Left ventricle myocardium superior (tissue), 1 donor: Measurements from ENCODE around the gene TIMP3. TPM values are rescaled to one million over a fixed set of nuclear protein-coding genes. Genes with fewer than 3 reads are reported as not detected.
A peak's percentile ranks its signal among the peaks of the same experiment; 100 is the strongest.
"Not testable (repeated sequence)": the region's sequence is repeated elsewhere in the genome, so short reads cannot be mapped to it uniquely, and the experiment has no call there.

ENCODE experiments used
- ATAC-seq: fragments of 200-7000 bp; cut with Tn5 transposase; one replicate; pipeline ENCODE4 v1.9.1; 2020; ENCODE audit warnings: mild to moderate bottlenecking, moderate library complexity
- DNase-seq: peaks from one replicate; pipeline ENCODE4 v3.0.0-alpha.2; 2020
- intact Hi-C: fragments of 100-400 bp; cut with micrococcal nuclease; formaldehyde crosslinking; loops from one replicate; pipeline ENCODE4 v1.11.0; 2022
- total RNA-seq: library from RNA; stranded (reverse); fragmentation: NEBNext Ultra II Directional; extraction: Animal tissue kit (Norgen Biotek cat#: 25700); gene quantifications from one replicate; pipeline ENCODE4 v1.2.1, GENCODE V29; 2021
- donor health status: DM: no; HTN: yes; CAD: no; lungs with severe emphysema.

Gene TIMP3
- total RNA-seq, 1 donor from 2014 or later: 256 TPM

DNA sequence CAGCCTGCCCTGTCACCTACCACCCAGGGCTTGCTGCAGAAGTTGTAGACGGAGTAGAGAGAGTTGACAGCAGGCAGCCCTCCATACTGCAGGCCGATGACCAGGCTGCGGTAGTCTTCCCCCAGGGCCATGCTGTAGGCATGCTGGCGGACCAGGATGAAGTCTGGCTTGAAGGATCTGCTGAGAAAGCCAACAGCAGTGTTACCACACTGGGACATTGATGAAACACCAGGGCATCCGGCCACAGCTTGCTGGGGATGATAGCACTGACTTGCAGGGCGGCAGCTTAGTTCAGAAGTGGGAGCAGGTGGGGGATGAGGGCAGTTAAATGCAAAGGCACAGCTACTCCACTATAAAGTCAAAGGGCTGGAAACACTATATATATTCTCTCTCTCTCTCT lies 67.4 kb downstream of the TIMP3 start:
- ATAC-seq (no peak), DNase-seq (no peak)
- intact Hi-C loops: no loop called here

DNA sequence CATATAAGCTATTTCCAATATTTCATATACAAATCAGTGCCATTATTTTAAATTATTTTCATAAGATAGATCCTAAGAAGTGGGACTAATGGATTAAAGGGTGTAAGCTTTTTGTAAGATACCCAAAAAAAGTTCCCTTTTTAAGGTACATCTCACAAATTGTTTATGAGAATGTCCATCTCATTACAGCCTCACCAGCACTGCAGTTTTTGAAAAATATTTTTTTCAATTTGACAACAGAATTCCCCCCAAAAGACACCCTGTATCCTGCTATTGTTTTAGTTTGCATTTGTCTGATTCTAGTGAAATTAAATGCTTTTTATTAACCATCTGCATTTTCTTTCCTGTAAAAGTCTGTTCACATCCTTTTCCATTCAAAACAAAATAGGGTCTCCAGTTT lies 69.0 kb downstream of the TIMP3 start:
- DNase-seq: no peak
- no peak for ATAC-seq
- intact Hi-C loops: no loop called here

DNA sequence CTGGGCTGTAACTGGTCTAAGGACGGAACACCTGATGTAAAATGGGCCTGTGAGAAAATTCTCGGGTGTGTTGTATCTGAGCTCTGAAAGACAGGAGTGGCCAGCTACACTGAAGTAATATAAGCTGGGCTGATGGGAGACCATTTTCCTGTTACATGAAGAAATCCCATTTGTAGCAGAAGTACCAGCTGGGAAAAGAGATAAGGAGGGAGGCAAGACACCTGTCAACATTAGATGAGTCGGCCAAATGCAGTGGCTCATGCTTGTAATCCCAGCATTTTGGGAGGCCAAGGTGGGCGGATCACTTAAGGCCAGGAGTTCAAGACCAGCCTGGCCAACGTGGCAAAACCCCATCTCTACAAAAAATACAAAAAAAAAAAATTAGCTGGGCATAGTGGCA lies 72.1 kb downstream of the TIMP3 start:
- ATAC-seq, intact Hi-C loops, DNase-seq: not testable (repeated sequence)

DNA sequence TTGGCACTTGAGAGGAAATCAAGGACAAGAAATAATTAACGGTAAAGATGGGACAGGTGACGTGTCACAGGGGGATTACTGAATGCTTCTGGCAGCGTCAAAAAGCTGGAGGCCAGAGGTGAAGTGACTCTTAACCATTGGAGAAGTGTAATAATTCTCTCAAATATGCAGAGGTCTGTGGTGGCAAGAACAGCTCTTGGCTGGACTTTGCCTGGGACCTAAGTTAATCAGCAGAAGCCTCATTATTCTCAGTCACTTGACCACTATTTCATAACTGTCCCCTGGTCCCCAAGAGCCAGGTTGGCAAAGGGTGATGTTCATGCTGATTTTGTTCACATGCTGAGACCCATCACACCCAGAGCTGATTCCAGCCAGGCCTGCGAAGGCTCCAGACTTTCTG lies 72.9 kb downstream of the TIMP3 start:
- DNase-seq (no peak), ATAC-seq (no peak)
- intact Hi-C loops: no loop called here

DNA sequence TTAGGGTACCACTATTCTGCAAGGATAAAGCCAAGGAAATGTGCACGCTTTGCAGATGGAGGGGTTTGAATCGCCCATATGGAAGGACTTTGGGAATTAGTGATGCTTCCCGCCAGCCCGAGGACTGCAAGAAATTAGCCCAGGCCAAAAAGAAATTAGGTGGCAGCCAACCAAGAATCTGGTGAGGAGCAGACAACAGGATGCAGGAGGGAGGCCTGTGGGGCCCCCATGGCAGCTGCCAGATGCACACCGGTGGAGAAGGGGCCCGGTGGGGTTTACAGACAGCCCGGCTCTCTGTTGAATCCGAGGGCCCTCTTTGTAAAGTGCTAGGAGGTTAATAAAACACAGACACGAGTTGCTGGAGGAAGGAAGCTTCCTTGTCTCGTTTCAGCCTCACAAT lies 73.5 kb downstream of the TIMP3 start:
- ATAC-seq: no peak
- intact Hi-C loops: no loop called here
- no peak for DNase-seq

DNA sequence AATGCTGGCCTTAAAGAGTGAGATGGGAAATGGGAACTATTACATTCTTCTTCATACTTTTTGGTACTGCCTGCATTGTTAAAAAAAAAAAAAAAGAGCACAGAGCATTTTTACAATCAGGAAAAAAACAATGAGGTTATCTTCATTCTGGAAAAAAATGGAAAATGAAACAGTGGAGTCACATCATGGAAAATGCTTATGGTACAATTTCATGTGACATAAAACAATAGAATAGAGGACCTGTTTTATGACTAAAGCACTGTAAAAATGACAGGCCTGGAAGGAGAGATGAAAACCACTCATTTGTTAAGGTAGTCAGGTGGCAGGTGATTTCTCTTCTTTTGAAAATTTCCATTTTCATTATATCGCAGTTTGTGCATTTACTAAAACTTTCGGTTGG lies 75.0 kb downstream of the TIMP3 start:
- DNase-seq: no peak
- no peak for ATAC-seq
- intact Hi-C loops: no loop called here

DNA sequence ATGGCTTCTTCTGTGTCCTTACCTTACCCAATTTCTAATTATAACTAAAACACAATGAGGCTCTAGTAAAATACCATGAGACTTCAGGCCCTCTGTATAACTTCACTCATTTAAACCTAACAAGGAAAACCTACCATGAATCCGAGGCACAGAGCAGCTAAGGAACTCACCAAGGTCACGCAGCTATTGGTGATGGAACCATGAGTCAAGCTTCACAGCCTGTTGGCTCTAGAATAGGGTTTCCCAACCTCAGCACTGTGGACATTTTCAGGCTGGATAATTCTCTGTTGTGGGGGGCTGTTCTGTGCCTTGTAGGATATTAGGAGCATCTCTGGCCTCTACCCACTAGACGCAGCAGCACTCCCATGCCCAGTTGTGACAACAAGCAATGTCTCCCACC lies 75.7 kb downstream of the TIMP3 start:
- DNase-seq (no peak), ATAC-seq (no peak)
- intact Hi-C loops: no loop called here

DNA sequence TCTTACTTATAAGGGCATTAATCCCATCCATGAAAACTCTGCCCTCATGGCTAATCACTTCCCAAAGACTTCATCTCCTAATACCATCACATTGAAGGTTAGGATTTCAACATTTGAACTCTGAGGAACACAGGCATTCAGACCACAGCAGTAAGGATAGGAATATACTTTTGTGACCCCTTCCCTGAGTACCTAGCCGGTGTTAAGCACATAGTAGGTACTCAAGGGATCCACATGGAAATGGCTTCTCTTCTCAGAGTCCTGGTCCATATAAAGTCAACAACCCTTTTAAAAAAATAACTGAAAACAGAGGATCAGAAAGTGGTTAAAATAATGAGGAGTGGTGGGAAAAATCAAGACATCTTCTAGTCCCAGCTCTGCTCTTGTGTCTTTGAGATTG lies 78.0 kb downstream of the TIMP3 start:
- intact Hi-C loops: no loop called here
- DNase-seq (no peak), ATAC-seq (no peak)

DNA sequence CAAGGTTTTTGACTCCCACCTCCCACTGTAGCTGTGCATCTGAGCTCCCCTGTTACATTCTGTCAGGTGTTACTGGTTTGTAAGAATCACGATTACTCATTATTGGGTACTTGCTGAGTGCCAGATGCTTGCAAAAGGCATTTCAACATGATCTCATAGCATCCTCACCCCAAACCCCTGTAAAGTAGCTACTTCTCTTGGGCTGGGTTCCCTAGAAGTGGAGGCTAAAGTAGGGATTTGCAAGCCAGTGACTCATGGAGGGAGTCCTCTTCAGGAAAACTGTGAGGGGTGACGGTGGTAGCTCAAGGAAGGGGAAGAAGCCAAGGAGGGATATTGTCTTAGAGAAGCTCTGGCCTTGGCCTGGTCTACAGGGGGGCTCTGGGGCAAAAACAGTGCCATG lies 78.6 kb downstream of the TIMP3 start:
- ATAC-seq (peak; percentile 6), DNase-seq (no peak)
- intact Hi-C loops: no loop called here

DNA sequence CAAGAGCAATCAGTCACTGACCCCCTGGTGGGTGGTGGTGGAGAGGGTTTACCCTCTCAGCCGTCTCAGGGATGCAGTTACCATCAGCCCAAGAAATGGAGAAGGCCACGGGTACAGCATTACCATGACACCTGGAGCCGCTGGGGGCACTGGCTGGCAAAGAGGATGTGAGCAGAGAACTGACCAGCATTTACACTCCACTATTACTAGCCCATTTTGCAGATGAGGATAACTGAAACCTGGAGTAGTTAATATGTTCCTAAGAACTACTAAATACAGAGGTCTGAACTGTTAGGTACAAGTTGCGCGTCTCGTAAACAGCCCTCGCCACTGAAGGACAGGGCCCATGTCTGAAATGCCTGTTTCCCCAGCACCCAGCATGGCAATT lies 79.0 kb downstream of the TIMP3 start:
- intact Hi-C loops: no loop called here
- ATAC-seq (peak; percentile 43), DNase-seq (no peak)

DNA sequence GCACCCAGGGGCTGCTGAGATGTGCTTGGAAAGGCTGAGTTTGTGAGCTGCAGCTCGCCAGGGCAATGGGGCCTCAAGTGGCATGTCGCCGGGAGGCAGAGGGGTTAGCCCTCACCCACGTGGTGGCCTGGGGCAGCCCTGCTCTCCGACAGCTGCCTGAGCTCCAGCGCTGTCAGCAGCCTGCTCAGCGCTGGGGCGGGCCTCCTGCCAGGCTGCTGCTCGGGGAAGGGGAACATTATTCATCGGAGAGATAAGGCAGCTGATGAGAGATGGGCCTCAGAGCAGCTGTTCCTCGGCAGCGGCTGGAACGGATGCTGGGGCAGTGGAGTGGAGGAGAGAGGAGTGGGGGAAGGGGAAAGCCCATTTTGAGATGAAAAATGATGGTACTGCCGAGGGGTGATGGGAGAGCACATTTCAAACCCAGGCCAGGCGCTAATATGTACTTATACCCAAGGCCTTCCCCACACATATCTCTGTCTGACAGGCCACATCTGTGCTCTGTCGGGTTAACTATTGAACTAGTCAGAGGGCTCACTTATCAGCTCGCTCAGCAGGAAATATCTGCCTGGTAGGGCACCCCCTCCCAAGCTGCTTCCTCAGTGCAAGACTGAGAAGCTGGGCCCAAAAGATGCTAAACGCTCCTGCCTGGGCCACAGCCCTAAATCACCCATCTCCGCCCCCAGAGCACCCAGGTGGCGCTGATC lies 79.5 kb downstream of the TIMP3 start:
- intact Hi-C loops: no loop called here
- DNase-seq (peak; percentile 94), ATAC-seq (peak; percentile 98)

DNA sequence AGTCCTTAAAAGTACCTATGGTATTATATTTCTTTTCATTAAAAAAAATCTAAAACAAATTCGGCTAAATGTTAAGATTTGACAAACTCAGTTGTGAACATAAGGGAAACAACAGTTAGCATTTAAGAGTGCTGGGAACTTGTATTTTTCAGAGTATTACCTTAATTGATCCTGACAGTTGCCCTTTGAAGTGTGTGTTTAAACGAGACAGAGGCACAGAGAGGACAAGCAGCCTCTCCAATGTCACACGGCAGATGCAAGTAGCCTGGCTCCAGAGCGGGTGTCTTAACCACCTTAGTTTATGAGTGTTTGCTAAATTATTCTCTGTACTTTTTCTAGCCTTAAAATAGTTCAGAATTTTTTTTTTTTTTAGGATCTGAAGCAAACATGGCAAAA lies 80.9 kb downstream of the TIMP3 start:
- ATAC-seq: no peak
- intact Hi-C loops: no loop called here

DNA sequence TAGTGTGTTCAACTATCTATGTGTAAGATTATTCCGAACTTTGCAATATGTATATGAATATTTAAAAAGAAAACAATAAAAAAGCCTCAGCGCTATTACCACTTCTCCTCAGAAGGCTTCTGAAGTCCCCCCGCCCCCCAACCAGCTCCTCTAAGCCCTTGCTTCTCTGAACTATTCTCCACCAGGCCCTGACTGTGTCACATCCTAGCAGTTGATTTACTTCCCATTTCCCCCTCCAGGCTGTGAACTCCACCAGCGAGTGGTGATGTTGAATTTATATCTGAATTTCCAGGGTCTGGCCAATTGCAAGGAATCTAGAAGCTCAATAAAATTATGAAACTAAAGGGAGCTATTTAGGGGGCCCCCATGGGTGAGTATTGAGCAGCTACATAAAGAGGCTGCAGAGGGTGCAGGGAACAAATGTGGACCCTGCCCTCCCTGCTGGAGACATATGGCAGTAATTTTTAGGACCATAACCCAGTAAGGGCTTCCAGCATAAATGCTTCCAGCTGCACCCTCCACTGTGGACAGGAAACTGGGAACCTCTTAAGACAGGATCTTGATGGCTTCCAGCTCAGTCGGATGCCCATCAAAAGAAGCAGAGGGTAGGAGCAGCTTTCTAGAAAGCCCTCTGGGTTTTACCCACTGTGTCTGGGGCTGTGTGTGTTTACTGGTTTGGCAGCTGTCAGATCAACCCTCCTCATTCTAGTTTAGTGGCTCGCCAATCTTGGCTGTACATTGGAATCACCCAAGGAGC lies 81.4 kb downstream of the TIMP3 start:
- ATAC-seq: no peak
- intact Hi-C loops: no loop called here

More for the DNA sequence above, 80.9 kb downstream of the TIMP3 start:
- no peak for DNase-seq

DNA sequence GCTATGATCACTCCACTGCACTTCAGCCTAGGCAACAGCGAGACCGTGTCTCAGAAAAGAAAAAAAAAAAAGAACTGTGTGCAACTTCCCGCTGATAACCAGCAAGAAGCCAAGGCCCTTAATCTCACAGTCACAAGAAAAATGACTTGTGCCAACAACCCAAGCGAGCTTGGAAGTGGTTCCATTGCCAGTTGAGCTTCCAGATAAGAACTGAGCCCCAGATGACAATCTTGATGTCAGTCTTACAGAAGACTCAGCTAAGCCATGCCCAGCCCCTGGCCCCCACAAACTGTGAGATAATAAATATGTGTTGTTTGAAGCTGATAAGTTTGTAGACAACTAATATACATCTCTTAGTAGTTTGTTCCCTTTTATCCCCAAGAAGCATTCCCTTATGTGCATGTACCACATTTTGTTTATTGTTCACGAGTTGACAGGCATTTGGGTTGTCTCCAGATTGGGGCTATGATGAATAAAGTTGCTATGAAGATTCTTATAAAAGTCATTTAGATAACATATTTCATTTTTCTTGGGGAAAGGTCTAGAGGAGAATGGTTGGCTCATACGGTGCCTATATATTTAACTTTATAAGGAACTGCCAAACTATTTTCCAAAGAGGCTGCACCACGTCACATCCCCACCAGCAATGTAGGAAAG lies 85.9 kb downstream of the TIMP3 start:
- ATAC-seq (no peak), DNase-seq (no peak)
- intact Hi-C loops: no loop called here

More for the DNA sequence above, 81.4 kb downstream of the TIMP3 start:
- no peak for DNase-seq

DNA sequence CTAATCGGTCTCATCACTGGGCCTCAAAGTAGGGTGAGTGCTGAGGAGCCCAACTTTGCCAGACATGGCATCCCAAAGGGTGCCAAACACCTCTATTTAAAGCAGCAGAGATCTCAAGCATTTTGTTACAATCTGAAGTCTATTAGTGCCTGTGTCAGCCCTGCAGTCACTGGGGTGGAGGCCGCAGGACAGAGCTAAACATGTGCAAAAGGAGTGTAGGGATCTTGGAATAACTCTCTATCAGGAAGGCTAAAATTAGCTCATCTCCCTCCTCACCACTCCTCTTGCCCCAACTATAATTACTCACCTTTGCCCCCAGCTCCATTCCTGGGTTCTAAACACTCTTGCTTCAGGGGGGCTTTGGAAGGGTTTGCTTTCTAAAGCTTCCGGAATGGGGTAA lies 87.5 kb downstream of the TIMP3 start:
- DNase-seq (peak; percentile 44), ATAC-seq (peak; percentile 93)
- intact Hi-C loops: no loop called here

DNA sequence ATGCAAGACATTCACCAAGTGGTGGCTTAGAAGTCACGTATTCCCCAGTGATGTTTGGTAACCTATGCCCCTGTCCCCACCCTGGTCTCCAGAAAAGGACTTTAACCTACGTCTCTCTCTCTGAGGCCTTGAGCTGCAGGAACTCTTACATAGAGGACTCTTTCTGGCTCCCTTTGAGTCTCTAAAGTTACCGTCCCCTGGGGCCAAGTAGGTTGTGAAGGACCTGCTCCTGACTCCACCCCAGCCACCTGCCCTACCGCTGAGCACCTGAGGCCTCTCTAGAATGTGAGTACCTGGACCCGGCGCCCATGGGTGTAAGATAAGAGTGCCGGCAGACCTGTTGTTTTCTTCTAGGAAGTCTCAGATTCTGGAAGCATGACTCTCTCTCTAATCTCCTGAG lies 95.4 kb downstream of the TIMP3 start:
- DNase-seq: no peak
- no peak for ATAC-seq
- intact Hi-C loops: no loop called here

DNA sequence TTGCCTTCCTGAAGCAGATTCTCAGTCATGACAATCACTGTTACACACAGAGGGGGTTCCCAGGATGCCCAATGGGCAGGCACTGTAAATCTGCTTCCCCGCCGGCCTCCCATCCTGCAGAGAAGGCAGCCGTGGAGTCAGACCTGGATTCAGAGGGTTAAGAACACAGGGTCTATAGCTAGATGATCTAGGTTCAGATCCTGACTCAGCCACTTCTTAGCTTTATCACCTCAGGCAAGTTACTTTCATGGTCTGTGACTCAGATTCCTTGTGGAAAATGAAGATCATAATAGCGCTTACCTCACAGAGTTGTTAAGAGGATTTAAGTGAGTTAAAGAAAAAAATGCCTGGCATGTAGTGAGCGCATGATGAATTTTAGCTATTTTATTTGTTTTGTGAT lies 95.9 kb downstream of the TIMP3 start:
- ATAC-seq (no peak), DNase-seq (no peak)
- intact Hi-C loops: no loop called here

DNA sequence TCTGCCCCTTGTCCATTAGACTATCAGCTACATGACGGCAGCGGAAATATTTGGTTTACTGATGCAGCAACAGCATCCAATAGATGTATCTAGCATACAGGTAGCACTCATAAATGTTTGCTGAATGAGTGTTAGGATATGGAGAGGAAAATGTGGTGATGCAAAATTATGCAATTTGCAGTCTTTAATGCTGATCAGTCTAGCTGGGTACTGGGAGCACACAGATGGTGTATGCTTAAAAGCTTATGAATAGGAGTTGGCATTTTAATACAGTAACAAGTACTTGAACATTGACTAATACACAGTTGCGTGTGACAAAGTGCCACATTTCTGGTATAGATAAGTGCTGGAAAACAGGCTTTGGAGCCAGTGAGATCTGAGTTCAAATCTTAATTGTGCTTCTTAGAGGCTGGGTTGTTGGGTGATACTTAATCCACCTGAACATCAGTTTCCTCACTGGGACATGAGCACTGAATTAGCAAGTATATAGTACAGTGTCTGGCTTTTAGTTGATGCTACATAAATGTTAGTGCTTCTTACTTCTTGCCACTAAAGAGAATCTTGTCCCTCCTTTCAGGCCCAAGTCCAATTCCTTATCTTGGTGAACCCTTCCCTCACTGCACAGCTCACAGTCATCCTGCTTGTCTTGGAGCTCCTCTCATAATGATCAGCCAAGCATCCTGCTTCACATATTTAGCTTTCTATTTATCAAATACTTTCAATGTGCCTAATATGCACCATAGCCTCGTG lies 99.6 kb downstream of the TIMP3 start:
- ATAC-seq (no peak), DNase-seq (no peak)
- intact Hi-C loops: no loop called here

DNA sequence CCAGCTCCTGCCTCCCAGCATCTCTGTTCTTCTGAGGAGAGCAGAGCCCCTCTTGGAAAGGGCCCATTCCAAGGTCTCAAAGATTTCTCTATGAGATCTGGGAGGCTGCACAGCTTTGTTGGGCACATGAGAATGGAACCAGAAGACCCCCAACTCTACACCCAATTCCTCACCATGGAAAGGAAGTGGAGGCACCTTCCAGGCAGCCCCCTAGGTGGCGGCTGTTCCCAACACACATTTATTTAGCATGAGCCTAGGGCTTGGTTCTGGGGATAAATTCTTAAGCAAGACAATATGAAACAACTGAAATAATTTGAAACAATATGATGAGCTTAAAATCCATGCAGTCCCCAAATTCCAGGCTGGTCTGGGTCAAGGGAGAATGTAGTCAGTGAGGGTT lies 100.4 kb downstream of the TIMP3 start:
- intact Hi-C loops: no loop called here
- DNase-seq: no peak
- ATAC-seq: no peak

DNA sequence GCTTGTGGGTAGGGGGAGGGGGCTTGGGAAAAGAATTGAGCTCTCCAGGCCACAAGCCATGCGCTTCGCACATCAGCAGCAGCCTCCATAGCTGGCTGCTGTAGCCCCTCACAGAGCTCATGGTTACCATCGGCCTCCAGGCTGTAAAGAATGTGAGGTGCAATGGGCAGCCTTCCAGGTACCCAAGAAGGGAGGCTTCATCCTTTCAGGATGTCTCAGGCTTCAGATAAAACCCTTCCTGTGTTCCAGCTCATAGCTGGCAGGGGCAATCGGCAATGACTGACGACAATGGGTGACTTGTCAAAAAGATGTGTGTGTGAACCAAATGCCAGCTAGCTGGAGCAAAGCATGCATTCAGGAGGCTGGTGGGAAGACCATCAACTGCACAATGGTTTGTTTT lies 102.0 kb downstream of the TIMP3 start:
- intact Hi-C loops: no loop called here
- ATAC-seq: no peak
- DNase-seq: no peak
